ENCODE data around the gene CDADC1. TPM values are rescaled to one million over a fixed set of nuclear protein-coding genes. Genes with fewer than 3 reads are reported as not detected.
"Not testable (repeated sequence)": the region's sequence is repeated elsewhere in the genome, so short reads cannot be mapped to it uniquely, and the experiment has no call there.

Gene CDADC1
- total RNA-seq, 1 experiment from 2014 or later: 6.5 TPM

DNA sequence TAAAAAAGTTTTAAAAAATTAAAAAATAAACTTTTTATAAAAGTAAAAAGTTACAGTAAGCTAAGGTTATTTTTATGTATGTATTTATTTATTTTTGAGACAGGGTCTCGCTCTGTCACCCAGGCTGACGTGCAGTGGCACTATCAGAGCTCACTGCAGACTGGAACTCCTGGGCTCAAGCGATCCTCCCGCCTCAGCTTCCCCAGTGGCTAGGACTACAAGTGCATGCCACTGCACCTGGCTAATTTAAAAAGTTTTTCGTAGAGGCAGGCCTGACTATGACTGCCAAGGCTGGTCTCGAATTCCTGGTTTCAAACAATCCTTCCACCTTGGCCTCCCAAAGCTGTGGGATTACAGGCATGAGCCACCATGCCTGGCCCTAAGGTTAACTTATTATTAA lies 64.1 kb downstream of the CDADC1 start:
- DNase-seq (ENCODE audit: low spot score): no peak

DNA sequence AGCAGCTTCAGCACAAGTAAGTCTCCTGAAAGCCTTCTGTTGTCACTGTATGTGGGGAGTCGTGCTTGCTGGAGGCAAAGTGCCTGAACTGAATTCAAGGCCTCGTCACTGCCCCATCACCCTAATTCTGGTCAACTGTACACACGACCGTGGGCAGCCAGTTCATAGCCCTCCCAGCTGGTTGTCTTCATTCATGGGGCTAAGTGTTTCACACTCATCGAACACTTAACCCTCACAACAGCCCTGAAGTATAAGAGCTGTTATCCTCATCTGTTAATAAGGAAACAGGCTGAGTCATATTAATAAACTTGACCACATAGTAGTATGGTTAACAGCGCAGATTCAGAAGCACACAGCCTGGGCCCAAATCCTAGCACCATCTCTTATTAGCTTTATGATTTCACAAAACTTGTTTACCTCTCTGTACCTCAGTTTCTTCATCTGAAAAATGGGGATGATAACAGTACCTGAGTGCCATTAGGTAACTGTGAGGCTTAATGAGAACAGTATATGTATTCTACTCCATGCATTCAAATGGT lies 66.7 kb downstream of the CDADC1 start:
- no peak for DNase-seq (ENCODE audit: low spot score)

DNA sequence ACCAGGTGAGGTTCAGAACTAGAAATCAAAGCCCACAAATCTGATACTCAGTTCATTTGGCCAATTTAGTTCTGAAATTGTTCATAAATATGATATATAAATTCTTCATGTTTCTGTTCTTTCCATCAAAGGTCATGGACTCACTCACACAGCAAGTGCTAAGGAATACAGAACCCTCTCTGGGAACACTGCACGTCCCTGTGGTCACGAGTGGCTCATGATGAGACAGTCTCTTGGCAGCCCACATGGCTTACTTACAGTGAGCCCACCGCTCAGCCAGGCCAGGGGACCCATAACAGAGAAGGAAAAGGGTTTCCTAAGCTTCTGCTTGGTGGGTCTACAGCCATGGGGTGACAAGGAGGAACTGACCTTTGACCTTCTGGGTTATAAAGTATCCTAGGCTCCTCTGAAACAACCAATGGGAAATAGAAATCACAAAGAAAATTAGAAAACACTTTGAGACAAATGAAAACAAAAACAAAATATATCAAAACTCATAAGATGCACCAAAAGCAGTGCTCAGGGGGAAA lies 67.4 kb downstream of the CDADC1 start:
- DNase-seq (ENCODE audit: low spot score): no peak

DNA sequence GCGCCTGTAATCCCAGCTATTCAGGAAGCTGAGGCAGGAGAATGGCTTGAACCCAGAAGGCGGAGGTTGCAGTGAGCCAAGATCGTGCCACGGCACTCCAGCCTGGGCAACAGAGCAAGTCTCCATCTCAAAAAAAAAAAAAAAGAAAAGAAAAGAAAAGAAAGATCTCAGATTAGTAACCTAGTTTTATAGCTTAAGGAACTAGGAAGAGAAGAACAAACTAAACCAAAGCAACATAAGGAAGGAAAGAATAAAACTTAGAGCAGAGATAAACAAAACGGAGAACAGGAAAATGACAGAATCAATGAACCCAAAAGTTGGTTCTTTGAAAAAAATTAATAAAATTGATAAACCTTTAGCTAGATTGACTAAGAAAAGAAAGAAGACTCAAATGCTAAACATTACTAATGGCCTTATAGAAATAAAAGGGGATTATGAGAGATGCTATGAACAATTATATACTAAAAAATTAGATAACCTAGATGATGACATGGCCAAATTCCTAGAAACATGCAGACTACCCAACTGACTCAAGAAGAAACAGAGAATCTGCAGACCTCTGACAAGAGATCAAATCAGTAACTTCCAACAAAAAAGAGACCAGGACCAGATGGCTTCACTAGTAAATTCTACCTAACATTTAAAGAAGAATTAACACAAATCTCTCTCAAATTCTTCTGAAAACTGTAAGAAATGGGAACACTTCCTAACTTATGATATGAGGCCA lies 68.2 kb downstream of the CDADC1 start:
- DNase-seq (ENCODE audit: low spot score): no peak

DNA sequence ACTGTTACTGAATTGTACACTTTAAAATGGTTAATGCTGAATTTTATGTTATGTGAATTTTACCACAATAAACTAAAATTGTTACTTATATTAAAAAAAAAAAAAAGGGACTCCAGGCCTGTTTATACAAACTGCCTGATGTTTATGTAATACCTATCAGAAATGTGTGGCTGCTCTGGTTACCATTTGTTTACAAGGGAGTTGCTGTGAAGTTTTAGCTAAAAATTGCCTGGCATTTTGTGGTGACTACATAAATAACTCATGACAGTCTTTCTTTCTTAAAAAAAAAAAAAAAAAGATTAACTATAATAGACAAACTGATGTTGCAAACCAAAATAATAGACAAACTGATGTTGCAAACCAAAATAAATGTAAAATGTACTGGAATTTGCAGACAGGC lies 71.8 kb downstream of the CDADC1 start:
- no peak for DNase-seq (ENCODE audit: low spot score)

DNA sequence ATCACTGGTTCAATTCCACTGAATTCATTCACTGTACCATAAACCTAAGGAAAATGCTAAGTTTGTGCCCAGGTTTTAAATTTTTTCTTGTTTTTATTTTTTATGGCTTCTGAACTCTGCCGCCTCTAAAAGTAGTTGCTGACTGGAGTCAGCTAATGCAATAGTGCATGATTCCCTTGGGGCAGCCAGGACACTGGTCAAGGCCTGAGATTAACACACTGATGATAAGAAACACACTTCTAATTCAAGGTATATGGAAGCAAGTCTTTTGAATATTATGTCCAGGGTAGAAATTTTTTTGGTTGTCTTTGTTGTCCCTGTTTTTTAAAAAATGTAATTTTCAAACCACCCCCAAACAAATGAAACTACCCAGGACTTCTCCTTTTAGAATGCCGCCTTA lies 72.2 kb downstream of the CDADC1 start:
- no peak for DNase-seq (ENCODE audit: low spot score)

DNA sequence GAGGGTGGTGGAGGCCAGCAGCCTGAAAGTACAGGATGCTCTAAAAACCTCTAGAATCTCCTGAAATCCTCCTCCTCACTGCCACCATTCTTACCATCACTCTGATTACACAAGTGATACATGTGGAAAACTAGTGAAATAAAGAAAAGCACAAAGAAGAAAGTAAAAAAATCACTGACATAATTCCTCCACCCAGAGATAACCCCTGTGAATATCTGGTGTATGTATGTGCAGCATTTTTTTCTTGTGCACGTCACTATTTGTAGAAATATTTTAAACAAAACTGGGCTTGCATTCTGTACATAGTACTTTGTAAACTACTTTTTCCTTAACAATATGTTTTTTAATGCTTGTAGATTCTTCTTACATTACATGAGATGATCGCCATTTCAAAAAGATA lies 73.2 kb downstream of the CDADC1 start:
- DNase-seq (ENCODE audit: low spot score): no peak

DNA sequence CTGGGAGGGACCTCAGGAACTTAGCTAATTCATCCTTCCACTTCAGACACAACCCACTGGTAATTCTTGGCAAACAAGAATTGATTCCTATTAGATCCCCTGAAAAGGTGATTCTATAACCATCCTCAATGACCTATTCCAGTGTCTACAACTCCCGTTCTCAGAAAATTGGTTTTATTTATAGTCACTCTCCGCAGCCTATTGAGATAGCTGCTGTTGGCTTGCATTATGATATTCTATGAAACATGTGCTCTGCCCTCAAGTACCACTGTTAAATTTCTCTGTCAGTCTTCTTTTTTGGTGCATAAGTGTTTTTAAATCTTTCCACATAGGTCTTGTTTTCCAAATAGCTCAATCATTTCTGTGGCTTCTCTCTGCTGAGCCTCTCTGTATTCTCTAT lies 75.0 kb downstream of the CDADC1 start:
- DNase-seq (ENCODE audit: low spot score): no peak

DNA sequence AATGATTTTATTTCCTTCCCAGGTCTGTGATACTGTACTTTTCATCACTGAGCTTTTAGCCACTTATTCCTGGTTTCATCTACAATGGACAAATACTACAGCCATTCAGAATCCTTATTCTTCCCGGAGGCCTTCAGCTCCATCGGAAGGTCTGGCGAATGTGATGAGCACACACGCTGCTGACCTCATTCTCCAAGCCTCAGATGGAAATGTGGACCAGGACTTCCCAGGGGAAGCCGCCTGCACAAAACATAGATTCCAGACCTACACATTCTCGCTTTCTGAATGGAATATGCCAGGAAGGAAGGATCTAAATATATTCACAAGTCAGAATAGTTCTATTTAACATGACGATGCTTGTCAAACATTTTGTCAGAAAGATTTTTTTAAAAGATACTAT lies 75.6 kb downstream of the CDADC1 start:
- no peak for DNase-seq (ENCODE audit: low spot score)

DNA sequence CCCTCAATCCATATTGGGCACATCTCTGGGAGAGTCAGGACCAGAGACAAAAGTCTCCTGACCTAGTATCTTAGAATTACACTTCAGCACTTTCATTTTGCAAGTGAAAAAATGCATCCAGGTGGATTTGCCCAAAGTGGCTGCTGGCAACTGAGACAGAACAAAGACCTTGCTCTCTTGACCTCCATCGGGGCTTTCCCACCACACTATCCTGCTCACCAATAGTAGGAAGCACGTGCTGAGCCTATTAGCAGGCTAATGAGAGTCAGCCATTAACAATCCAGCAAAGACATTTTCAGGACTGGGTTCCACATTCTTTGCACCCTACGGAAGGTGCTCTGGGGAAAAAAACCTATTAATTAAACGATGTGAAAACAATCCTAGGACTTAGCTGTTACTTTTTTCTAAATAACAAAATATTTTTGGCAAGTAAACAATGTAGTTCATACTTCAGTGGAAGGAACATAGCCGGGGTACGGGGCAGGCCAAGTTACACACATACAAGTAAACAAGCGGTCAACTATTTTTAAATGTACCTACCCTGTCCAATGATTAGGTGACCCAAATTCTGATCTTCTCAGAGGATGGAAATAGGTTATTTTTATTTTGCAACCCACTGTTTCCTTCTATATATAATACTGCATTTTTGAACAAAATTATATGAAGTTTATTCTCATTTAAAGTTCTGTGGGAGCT lies 78.6 kb downstream of the CDADC1 start:
- DNase-seq (ENCODE audit: low spot score): no peak

DNA sequence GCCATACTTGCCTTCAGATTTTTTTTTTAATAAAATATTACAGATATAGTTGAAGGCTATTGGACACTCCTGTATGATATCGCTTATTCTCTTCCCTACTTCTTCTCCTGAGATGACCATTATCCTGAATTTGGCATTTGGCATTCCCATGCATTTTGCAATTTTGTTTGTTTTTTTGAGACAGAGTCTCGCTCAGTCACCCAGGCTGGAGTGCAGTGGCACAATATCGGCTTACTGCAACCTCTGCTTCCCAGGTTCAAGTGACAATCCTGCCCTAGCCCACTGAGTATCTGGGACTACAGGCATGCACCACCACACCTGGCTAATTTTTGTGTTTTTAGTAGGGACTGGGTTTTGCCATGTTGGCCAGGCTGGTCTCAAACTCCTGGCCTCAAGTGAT lies 79.4 kb downstream of the CDADC1 start:
- not testable (repeated sequence) for DNase-seq (ENCODE audit: low spot score)

DNA sequence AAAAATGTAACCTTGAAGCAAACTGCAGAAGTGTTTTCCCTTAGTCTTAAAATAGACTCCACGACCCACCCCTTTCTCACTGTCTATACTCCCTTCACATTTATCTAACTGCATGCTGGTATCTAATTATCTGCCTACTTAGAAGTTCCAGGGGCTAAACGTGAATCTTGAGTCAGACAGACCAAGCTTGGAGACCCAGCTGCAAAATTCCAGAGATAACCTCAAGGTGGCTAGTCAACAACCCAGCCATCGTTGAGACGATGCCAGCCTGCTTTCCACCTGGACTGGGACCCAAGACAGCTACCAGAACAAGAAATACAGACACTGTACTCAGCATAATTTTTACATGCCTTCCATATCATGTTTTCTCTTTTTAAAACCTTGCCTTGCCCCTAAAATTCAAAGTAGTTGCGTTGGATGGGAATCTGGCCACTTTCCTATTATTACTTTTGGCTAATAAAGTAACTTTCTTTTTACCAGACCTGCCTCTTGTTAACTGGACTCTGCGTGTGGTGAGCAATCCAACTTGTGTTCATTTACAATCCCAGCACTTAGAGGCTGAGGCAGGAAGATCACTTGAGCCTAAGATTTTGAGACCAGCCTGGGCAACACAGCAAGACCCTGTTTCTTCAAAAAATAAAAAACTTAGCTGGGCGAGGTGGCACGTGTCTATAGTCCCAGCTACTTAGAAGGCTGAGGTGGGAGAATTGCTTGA lies 82.3 kb downstream of the CDADC1 start:
- no peak for DNase-seq (ENCODE audit: low spot score)

DNA sequence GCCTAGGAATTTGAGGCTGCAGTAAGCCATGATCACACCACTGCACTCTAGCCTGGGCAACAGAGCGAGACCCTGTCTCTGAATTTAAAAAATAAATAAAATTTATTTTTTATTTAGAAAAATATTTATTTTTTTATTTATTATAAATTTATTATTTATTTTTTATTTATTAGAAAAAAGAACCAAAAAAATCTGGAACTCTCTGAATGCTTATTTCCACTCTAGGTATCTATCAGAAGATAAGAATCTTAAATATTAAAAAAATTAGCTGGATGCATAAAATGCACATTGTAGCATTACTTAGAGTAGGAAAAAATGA lies 82.8 kb downstream of the CDADC1 start:
- no peak for DNase-seq (ENCODE audit: low spot score)

DNA sequence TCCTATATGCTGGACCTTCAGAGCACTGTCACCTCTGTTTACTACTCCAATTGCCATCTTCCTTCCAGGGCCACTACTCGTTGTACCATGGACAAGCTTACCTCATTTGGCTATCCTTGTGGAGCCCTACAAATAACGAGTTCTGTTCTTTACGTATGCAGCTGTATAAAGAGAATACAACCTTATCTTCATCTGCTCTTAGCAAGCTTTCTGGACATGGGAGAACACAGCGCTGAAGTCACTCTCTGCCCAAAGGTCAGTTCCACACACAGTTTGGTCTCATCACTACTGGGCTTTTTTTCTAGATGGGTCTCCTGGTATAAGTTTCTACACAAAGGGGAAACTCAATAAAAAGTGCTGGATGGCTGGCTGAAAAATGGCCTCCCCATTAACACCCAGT lies 88.9 kb downstream of the CDADC1 start:
- DNase-seq (ENCODE audit: low spot score): no peak

DNA sequence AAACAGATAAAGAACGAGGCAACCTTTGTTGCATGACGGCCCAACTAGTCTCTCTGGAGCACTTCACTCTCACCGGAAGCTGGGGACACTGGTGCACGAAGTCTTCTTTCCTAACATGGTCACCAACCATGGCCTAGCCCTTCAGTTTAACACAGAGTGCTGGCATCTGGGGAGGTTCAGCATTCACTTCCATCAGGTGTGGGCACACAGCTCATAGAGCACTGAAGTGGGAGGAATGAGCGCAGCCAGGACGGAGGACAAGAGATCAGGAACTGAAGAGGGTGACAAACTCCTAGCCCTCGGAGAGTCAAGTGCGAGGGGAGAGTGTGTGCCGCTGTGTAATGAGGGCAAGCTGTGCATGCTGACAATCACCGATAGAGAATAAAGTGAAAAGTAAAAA lies 92.4 kb downstream of the CDADC1 start:
- DNase-seq (ENCODE audit: low spot score): no peak

DNA sequence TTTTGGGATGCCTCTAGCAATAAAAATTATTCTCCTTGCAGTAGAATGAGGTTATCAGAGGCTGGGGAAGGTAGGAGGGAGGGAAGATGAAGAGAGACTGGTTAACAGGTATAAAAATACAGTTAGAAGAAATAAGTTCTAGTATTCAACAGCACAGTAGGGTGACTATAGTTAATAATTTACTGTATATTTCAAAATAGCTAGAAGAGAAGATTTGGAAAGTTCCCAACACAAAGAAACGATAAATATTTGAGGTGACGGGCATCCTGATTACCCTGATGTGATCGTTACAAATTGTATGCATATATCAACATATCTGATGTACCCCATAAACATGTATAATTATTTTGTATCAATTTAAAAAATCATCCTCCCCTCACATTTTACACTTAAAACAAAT lies 93.8 kb downstream of the CDADC1 start:
- no peak for DNase-seq (ENCODE audit: low spot score)

DNA sequence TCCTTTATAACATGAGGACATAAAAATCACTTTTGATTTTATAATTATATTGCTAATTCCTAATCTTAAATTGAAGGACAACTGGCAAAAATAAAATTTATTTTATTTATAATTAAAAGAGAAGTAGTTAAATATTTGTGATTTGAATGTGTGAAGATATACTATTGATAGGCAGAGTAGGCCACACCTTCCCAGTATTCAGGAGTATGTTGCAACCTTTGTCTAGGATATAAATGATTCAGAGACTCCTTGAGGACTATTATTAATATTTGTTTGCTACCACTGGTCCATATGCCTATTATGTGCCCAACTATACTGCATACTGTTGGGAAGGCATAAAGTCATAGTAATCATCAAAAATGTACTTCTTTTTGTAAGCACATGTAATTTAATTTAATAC lies 94.2 kb downstream of the CDADC1 start:
- no peak for DNase-seq (ENCODE audit: low spot score)

DNA sequence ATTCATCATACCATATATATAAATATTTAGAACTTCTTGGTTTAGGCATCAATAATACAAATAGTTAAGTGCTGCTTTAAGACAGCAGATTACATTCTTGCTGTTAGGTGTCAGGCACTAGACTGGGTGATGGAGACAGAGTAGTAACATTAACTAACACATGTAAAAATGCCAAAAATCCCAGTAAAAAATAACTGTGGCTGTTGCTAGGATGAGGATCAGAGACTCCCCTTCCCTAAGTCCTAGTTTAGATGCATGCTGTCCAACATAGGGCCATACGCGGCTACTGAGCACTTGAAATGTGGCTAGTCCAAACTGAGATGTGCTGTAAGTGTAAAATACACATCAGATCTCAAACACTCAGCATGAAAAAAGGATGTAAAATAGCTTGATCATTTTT lies 94.7 kb downstream of the CDADC1 start:
- no peak for DNase-seq (ENCODE audit: low spot score)

All from HT-29 (cell line).